HEK293 (cell line): ENCODE measurements around the gene ABHD12B.

Experiments used
- CTCF ChIA-PET: fragments of 350-600 bp; formaldehyde crosslinking; extraction: SDS; loops from one replicate; lab custom pipeline; 2021; ENCODE audit warnings: antibody characterized with exemption; lab: Yijun Ruan, JAX
- POLR2A ChIA-PET: fragments of 300-600 bp; formaldehyde crosslinking; extraction: SDS; loops from one replicate; lab custom pipeline; 2020; ENCODE audit warnings: antibody characterized with exemption, inconsistent platforms; lab: Yijun Ruan, JAX
- H3K27ac ChIP-seq: fragments of 200-500 bp; sonication (Bioruptor generic); 2 replicates; pipeline ENCODE4 v1.5.1; 2014; ENCODE audit warnings: low read depth, low read length, control low read depth, inconsistent platforms; ENCODE audit errors: extremely low read depth
- H3K36me3 ChIP-seq, 2 experiments: fragments of 200-500 bp in 1 of 2; sonication (Bioruptor generic) in 1 of 2; 1 replicate in 1 of 2; 2 replicates in 1 of 2; pipeline ENCODE4 v1.5.1; 2014 to 2017; ENCODE audit warnings: inconsistent platforms in 2 of 2, low read length in 2 of 2; ENCODE audit not compliant: control insufficient read depth in 2 of 2, insufficient read depth in 1 of 2
- H3K4me1 ChIP-seq: fragments of 200-500 bp; sonication (Bioruptor generic); 2 replicates; pipeline ENCODE4 v1.5.1; 2014; ENCODE audit warnings: mild to moderate bottlenecking, low read length, inconsistent platforms; ENCODE audit not compliant: control insufficient read depth, insufficient read depth
- H3K4me3 ChIP-seq: 2 replicates; pipeline ENCODE4 v1.5.1; 2011; ENCODE audit warnings: low read depth, mild to moderate bottlenecking, control low read depth, low read length, moderate library complexity
- H3K9me3 ChIP-seq: fragments of 200-500 bp; sonication (Bioruptor generic); 2 replicates; pipeline ENCODE4 v1.5.1; 2014; ENCODE audit warnings: low read depth, low read length, inconsistent platforms; ENCODE audit not compliant: control insufficient read depth, insufficient read depth
- ELK4 ChIP-seq: IDR thresholded peaks from 2 replicates; pipeline ENCODE4 v1.6.1; 2011; ENCODE audit warnings: mild to moderate bottlenecking, low read depth, low read length, borderline replicate concordance
- OSR2 ChIP-seq: fragments of 450-650 bp; formaldehyde crosslinking; IDR thresholded peaks from 2 replicates; pipeline ENCODE4 v1.5.1; 2016; ENCODE audit warnings: missing biosample characterization, missing genetic modification characterization
- SCRT2 ChIP-seq: fragments of 450-650 bp; formaldehyde crosslinking; IDR thresholded peaks from 2 replicates; pipeline ENCODE4 v1.5.1; 2016; ENCODE audit warnings: missing biosample characterization, missing genetic modification characterization
- SP7 ChIP-seq: fragments of 450-650 bp; formaldehyde crosslinking; IDR thresholded peaks from 2 replicates; pipeline ENCODE4 v1.5.1; 2016; ENCODE audit warnings: missing biosample characterization, missing genetic modification characterization
- ZBTB10 ChIP-seq: fragments of 450-650 bp; formaldehyde crosslinking; IDR thresholded peaks from 2 replicates; pipeline ENCODE4 v1.5.1; 2016; ENCODE audit warnings: missing biosample characterization, missing genetic modification characterization
- ZFP69B ChIP-seq: fragments of 450-650 bp; formaldehyde crosslinking; IDR thresholded peaks from 2 replicates; pipeline ENCODE4 v1.5.1; 2016; ENCODE audit warnings: missing biosample characterization, missing genetic modification characterization
- ZNF132 ChIP-seq: fragments of 450-650 bp; formaldehyde crosslinking; IDR thresholded peaks from 2 replicates; pipeline ENCODE4 v1.5.1; 2017; ENCODE audit warnings: missing biosample characterization, missing genetic modification characterization, borderline replicate concordance
- ZNF211 ChIP-seq: fragments of 450-650 bp; formaldehyde crosslinking; IDR thresholded peaks from 2 replicates; pipeline ENCODE4 v1.5.1; 2016; ENCODE audit warnings: low read depth, missing biosample characterization, missing genetic modification characterization
- ZNF24 ChIP-seq: fragments of 450-650 bp; formaldehyde crosslinking; IDR thresholded peaks from 2 replicates; pipeline ENCODE4 v1.5.1; 2016; ENCODE audit warnings: missing biosample characterization, missing genetic modification characterization
- ZNF362 ChIP-seq: fragments of 450-650 bp; formaldehyde crosslinking; IDR thresholded peaks from 2 replicates; pipeline ENCODE4 v1.5.1; 2016; ENCODE audit warnings: missing biosample characterization, missing genetic modification characterization
- ZNF404 ChIP-seq: fragments of 450-650 bp; formaldehyde crosslinking; IDR thresholded peaks from 2 replicates; pipeline ENCODE4 v1.5.1; 2017; ENCODE audit warnings: missing biosample characterization, missing genetic modification characterization
- ZNF449 ChIP-seq: fragments of 450-650 bp; formaldehyde crosslinking; IDR thresholded peaks from 2 replicates; pipeline ENCODE4 v1.5.1; 2017; ENCODE audit warnings: missing biosample characterization, mild to moderate bottlenecking, missing genetic modification characterization, moderate library complexity
- ZNF639 ChIP-seq: fragments of 450-650 bp; formaldehyde crosslinking; IDR thresholded peaks from 2 replicates; pipeline ENCODE4 v1.5.1; 2016; ENCODE audit warnings: missing biosample characterization, missing genetic modification characterization
- ZNF664 ChIP-seq: fragments of 450-650 bp; formaldehyde crosslinking; IDR thresholded peaks from 2 replicates; pipeline ENCODE4 v1.5.1; 2016; ENCODE audit warnings: missing biosample characterization, missing genetic modification characterization
- ZNF692 ChIP-seq: fragments of 450-650 bp; formaldehyde crosslinking; IDR thresholded peaks from 2 replicates; pipeline ENCODE4 v1.5.1; 2016; ENCODE audit warnings: missing biosample characterization, missing genetic modification characterization
- ZNF76 ChIP-seq: fragments of 450-650 bp; formaldehyde crosslinking; IDR thresholded peaks from 2 replicates; pipeline ENCODE4; 2016; ENCODE audit warnings: low read depth, missing biosample characterization, missing genetic modification characterization, borderline replicate concordance

The ABHD12B gene

GRCh38 chr14:50871914-50872732 is at the start of gene ABHD12B:
Gene ABHD12B, plus strand, starts transcription at chr14:50872053. Its CDS starts 122 bp downstream, at chr14:50872175.
- H3K4me3 ChIP-seq = no peak within 1 kb of the TSS
- H3K27ac ChIP-seq = no peak within 1 kb of the TSS
- no peaks in the 10 kb centered on the region for H3K4me1 ChIP-seq
- CTCF ChIA-PET = no interaction called here
- TF ChIP-seq ELK4 (no peak), SCRT2 (tag by site-specific recombination) (no peak), ZBTB10 (tag by site-specific recombination) (no peak)
- POLR2A ChIA-PET = no interaction called here
- H3K36me3 ChIP-seq = no peaks in the 10 kb centered on the region
- no peaks in the 10 kb centered on the region for H3K9me3 ChIP-seq

GRCh38 chr14:50822501-50823042 is 49.3 kb upstream of the ABHD12B start:
- ChIA-PET POLR2A (interaction anchor here (0.6 to 1.2 kb wide), 2 partner anchors 20 to 37 kb away, joined by 3 read pairs; no protein-coding TSS in a partner anchor), CTCF (interaction anchor here (0.7 to 1.5 kb wide), 2 partner anchors 44 to 505 kb away, joined by 3 to 5 read pairs; no protein-coding TSS in a partner anchor)
- TF ChIP-seq OSR2 (tag by site-specific recombination) (peak; percentile 15; the same call in 1 of the 2 replicates), ZNF692 (tag by site-specific recombination) (peak; percentile 8; the same call in 1 of the 2 replicates), ZNF664 (peak; percentile 44; the same call in 1 of the 2 replicates), ZFP69B (tag by site-specific recombination) (no peak), ZNF76 (tag by site-specific recombination) (peak; percentile 24; the same call in 1 of the 2 replicates)
- Histone ChIP-seq H3K4me3 (no peak overlapping the region), H3K4me1 (peaks cover 55% of the 10 kb centered on the region), H3K27ac (no peak overlapping the region), H3K36me3 (peaks cover 0 to 3% of the 10 kb centered on the region in 2 experiments; a peak in 2 of 3 replicates), H3K9me3 (no peaks in the 10 kb centered on the region)

- no peaks in the 10 kb centered on the region for H3K9me3 ChIP-seq
- H3K27ac ChIP-seq = peak overlapping the region; percentile 57; the same call in 1 of the 2 replicates
- CTCF ChIA-PET = interaction anchor here (0.6 to 0.8 kb wide), 3 partner anchors 109 to 505 kb away, joined by 3 read pairs; no protein-coding TSS in a partner anchor
- peaks cover 0 to 3% of the 10 kb centered on the region in 2 experiments; a peak in 2 of 3 replicates for H3K36me3 ChIP-seq
- H3K4me3 ChIP-seq = no peak overlapping the region
- POLR2A ChIA-PET = interaction anchor here (0.6 to 1.2 kb wide), 2 partner anchors 21 to 36 kb away, joined by 3 read pairs; no protein-coding TSS in a partner anchor
- peaks cover 59% of the 10 kb centered on the region for H3K4me1 ChIP-seq
- TF ChIP-seq SP7 (0 out of 2 replicates have a peak, but pooled peaks have one; percentile 20), SCRT2 (tag by site-specific recombination) (peak; percentile 51; the same call in 1 of the 2 replicates), ZNF24 (tag by site-specific recombination) (no peak), ZNF639 (tag by site-specific recombination) (0 out of 2 replicates have a peak, but pooled peaks have one; percentile 26), ZNF211 (tag by site-specific recombination) (no peak), ZNF132 (tag by site-specific recombination) (no peak), ZNF76 (tag by site-specific recombination) (no peak; the same call in 1 of the 2 replicates), ZNF404 (no peak), ZNF449 (tag by site-specific recombination) (no peak), ZNF362 (tag by site-specific recombination) (peak; percentile 68; the same call in 1 of the 2 replicates)
These were observed 48.6 kb upstream of the ABHD12B start for GRCh38 chr14:50823051-50823761.
